Stimulated activated CD8-positive, alpha-beta memory T cell treated with anti-CD3 and anti-CD28 coated beads, Interleukin-15, amount 100 ng/mL, for 24 hours (primary cell): ENCODE results near the gene CTNNA3.

Experiments used
- DNase-seq: peaks from one replicate; pipeline ENCODE4 v3.0.0-alpha.2; 2020; ENCODE audit warnings: low read depth

CTNNA3 gene

GRCh38 chr10:66649626-66650025 lies 1046.4 kb downstream of the CTNNA3 start:
- DNase-seq, result no peak

- no peak for DNase-seq
Measured at GRCh38 chr10:66642217-66642616, 1053.8 kb downstream of the CTNNA3 start.

- no peak for DNase-seq
Measured at GRCh38 chr10:66639371-66639770, 1056.6 kb downstream of the CTNNA3 start.

GRCh38 chr10:66637273-66638036 lies 1058.5 kb downstream of the CTNNA3 start:
- no peak for DNase-seq

- DNase-seq, result no peak
Measured at GRCh38 chr10:66629996-66630395, 1066.0 kb downstream of the CTNNA3 start.

- no peak for DNase-seq
Measured at GRCh38 chr10:66627156-66627555, 1068.8 kb downstream of the CTNNA3 start.

GRCh38 chr10:66625709-66626590 lies 1070.0 kb downstream of the CTNNA3 start:
- no peak for DNase-seq

- DNase-seq, result no peak
Measured at GRCh38 chr10:66622050-66622449, 1073.9 kb downstream of the CTNNA3 start.

- no peak for DNase-seq
Measured at GRCh38 chr10:66604195-66604594, 1091.8 kb downstream of the CTNNA3 start.

- DNase-seq, result no peak
Measured at GRCh38 chr10:66591865-66592264, 1104.1 kb downstream of the CTNNA3 start.

- DNase-seq, result no peak
Measured at GRCh38 chr10:66587680-66588050, 1108.3 kb downstream of the CTNNA3 start.

GRCh38 chr10:66586897-66587679 lies 1108.9 kb downstream of the CTNNA3 start:
- no peak for DNase-seq

GRCh38 chr10:66586073-66586472 lies 1109.9 kb downstream of the CTNNA3 start:
- DNase-seq, result no peak

GRCh38 chr10:66575251-66575855 lies 1120.6 kb downstream of the CTNNA3 start:
- no peak for DNase-seq

- DNase-seq, result no peak
Measured at GRCh38 chr10:66572700-66573099, 1123.3 kb downstream of the CTNNA3 start.

GRCh38 chr10:66565999-66566398 lies 1130.0 kb downstream of the CTNNA3 start:
- DNase-seq, result no peak

GRCh38 chr10:66564287-66564686 lies 1131.7 kb downstream of the CTNNA3 start:
- no peak for DNase-seq

- no peak for DNase-seq
Measured at GRCh38 chr10:66555061-66555460, 1140.9 kb downstream of the CTNNA3 start.

- DNase-seq, result no peak
Measured at GRCh38 chr10:66552331-66552730, 1143.7 kb downstream of the CTNNA3 start.

GRCh38 chr10:66550351-66550750 lies 1145.6 kb downstream of the CTNNA3 start:
- DNase-seq, result no peak

- no peak for DNase-seq
Measured at GRCh38 chr10:66538908-66539307, 1157.1 kb downstream of the CTNNA3 start.

- no peak for DNase-seq
Measured at GRCh38 chr10:66538371-66538770, 1157.6 kb downstream of the CTNNA3 start.
